ENCODE data around the gene ENDOV. TPM values are rescaled to one million over a fixed set of nuclear protein-coding genes. Genes with fewer than 3 reads are reported as not detected.
A peak's percentile ranks its signal among the peaks of the same experiment; 100 is the strongest.

ENDOV gene
- total RNA-seq, 4 donors from 2014 or later = 13.2 to 72.6 (median 36.8) TPM

DNA sequence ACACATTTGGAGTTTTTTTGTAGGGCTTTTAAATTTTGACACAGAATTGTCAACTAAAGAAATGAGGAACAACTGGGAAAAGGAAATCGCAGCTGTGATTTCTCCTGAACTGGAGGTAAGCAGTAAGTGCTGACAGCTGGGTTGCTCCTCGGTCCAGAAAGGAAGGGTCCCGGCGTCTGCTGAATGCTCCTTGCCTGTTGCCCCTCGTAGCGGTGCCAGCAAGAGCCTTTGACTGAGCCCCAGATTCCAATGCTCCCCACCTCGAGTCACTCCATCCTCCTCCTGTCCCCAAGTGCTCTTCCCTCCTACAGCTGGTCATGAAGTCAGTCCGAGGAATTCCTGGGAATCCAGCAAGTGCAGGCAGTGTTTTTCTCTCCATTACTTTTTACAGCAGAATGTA is 32.0 kb upstream of the ENDOV start:
- TF ChIP-seq POLR2A (IDR thresholded peaks at IDR 0.05) (no peak), CTCF (IDR thresholded peaks at IDR 0.05) (no peak)
- Histone ChIP-seq H3K27ac (no peak overlapping the region), H3K9me3 (no peaks in the 10 kb centered on the region), H3K36me3 (peaks cover 0 to 100% (median 5%) of the 10 kb centered on the region in 3 donors), H3K4me1 (no peaks in the 10 kb centered on the region), H3K27me3 (no peaks in the 10 kb centered on the region), H3K4me3 (no peak overlapping the region)
- peak in 2 of 3 donors; percentile 8 to 36 for DNase-seq

- DNase-seq = peak in 2 of 3 donors; percentile 10 to 32
- H3K36me3 ChIP-seq = peaks cover 0 to 100% (median 5%) of the 10 kb centered on the region in 3 donors
- no peaks in the 10 kb centered on the region for H3K27me3 ChIP-seq
- no peak overlapping the region for H3K4me3 ChIP-seq
- H3K9me3 ChIP-seq = no peaks in the 10 kb centered on the region
- H3K27ac ChIP-seq = no peak overlapping the region
- H3K4me1 ChIP-seq = no peaks in the 10 kb centered on the region
- TF ChIP-seq POLR2A (IDR thresholded peaks at IDR 0.05) = no peak
- no peak for TF ChIP-seq CTCF (IDR thresholded peaks at IDR 0.05)
Measured at GRCh38 chr17:80384078-80384960, 30.6 kb upstream of the ENDOV start.

GRCh38 chr17:80385046-80385445 is 29.9 kb upstream of the ENDOV start:
- Histone ChIP-seq H3K36me3 (peaks cover 0 to 100% (median 5%) of the 10 kb centered on the region in 3 donors), H3K4me1 (no peaks in the 10 kb centered on the region), H3K9me3 (no peaks in the 10 kb centered on the region), H3K27me3 (no peaks in the 10 kb centered on the region), H3K4me3 (no peak overlapping the region), H3K27ac (no peak overlapping the region)
- TF ChIP-seq CTCF (IDR thresholded peaks at IDR 0.05) = no peak
- no peak for TF ChIP-seq POLR2A (IDR thresholded peaks at IDR 0.05)
- no peak for DNase-seq

DNA sequence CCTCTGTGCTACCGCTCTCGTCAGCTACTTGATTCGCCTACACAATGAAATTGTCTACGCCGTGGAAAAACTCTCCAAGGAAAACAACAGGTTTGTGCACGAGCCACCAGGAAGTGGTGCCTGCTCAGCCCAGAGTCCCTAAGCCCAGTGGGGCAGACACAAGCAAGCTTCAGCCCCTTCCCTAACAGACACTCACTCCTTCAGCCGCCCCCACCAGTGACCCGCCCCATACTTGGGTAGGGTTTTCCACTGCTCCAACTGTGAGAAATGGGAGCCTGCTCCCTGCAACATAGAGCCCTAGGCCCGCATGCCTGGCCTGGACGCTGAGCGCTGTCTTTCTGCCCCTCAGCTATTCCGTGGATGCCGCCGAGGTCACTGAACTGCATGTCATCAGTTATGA is 28.6 kb upstream of the ENDOV start:
- Histone ChIP-seq H3K27me3 (no peaks in the 10 kb centered on the region), H3K4me3 (no peak overlapping the region), H3K36me3 (peaks cover 0 to 100% (median 3%) of the 10 kb centered on the region in 3 donors), H3K4me1 (no peaks in the 10 kb centered on the region), H3K27ac (no peak overlapping the region), H3K9me3 (no peaks in the 10 kb centered on the region)
- no peak for DNase-seq
- TF ChIP-seq POLR2A (IDR thresholded peaks at IDR 0.05) = no peak

- H3K36me3 ChIP-seq = peaks cover 0 to 100% (median 0%) of the 10 kb centered on the region in 3 donors
- H3K4me1 ChIP-seq = no peaks in the 10 kb centered on the region
- no peak overlapping the region for H3K27ac ChIP-seq
- peak in 1 of 3 donors; percentile 13 for DNase-seq
- TF ChIP-seq CTCF (IDR thresholded peaks at IDR 0.05) = no peak
- no peak for TF ChIP-seq POLR2A (IDR thresholded peaks at IDR 0.05)
- H3K4me3 ChIP-seq = no peak overlapping the region
- H3K27me3 ChIP-seq = no peaks in the 10 kb centered on the region
- H3K9me3 ChIP-seq = no peaks in the 10 kb centered on the region
Measured at GRCh38 chr17:80387071-80387470, 27.9 kb upstream of the ENDOV start.

DNA sequence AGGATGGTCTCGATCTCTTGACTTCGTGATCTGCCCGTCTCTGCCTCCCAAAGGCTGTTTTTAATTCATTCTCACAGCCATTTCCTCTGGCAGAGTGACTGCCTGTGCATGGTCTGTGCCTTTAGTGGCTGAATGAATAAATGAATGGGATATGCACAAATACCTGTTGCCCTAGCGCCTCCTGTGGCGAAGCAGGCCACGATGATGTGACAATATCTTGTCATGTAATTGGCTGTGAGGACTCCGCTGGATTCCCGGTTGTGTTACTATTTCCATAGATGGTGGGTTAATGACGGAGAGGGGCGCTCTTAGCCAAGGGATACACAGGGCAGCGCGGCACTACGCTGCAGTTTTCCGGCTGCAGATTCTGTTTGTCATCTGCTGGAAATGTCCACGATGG is 26.8 kb upstream of the ENDOV start:
- H3K4me1 ChIP-seq = no peaks in the 10 kb centered on the region
- H3K27ac ChIP-seq = no peak overlapping the region
- no peaks in the 10 kb centered on the region for H3K27me3 ChIP-seq
- H3K4me3 ChIP-seq = no peak overlapping the region
- H3K9me3 ChIP-seq = no peaks in the 10 kb centered on the region
- DNase-seq = peak in 1 of 3 donors; percentile 12
- peaks cover 0 to 100% (median 0%) of the 10 kb centered on the region in 3 donors for H3K36me3 ChIP-seq
- no peak for TF ChIP-seq CTCF (IDR thresholded peaks at IDR 0.05)
- TF ChIP-seq POLR2A (IDR thresholded peaks at IDR 0.05) = no peak
